22Rv1 (cell line): ENCODE results near the gene WRAP73.

Experiments used
- H3K27ac ChIP-seq: fragments of 450-650 bp; 2 replicates; pipeline ENCODE4 v1.5.1; 2017
- CTCF ChIP-seq: fragments of 450-650 bp; IDR thresholded peaks from 2 replicates; pipeline ENCODE4 v1.5.1; 2017; ENCODE audit warnings: mild to moderate bottlenecking
- ZFX ChIP-seq: fragments of 450-650 bp; IDR thresholded peaks from 2 replicates; pipeline ENCODE4 v1.6.1; 2017; ENCODE audit warnings: antibody characterized with exemption, borderline replicate concordance

The WRAP73 gene

GRCh38 chr1:3671371-3672180 lies 21.7 kb upstream of the WRAP73 start:
- TF ChIP-seq CTCF (no peak), ZFX (no peak)
- H3K27ac ChIP-seq, result no peak overlapping the region

GRCh38 chr1:3670823-3671265 lies 20.9 kb upstream of the WRAP73 start:
- H3K27ac ChIP-seq, result no peak overlapping the region
- TF ChIP-seq ZFX (no peak), CTCF (no peak)

GRCh38 chr1:3669971-3670431 lies 20.1 kb upstream of the WRAP73 start:
- no peak for TF ChIP-seq ZFX
- TF ChIP-seq CTCF, result no peak
- no peak overlapping the region for H3K27ac ChIP-seq

- no peak overlapping the region for H3K27ac ChIP-seq
- TF ChIP-seq ZFX, result no peak
- no peak for TF ChIP-seq CTCF
Measured at GRCh38 chr1:3669421-3669821, 19.5 kb upstream of the WRAP73 start.

GRCh38 chr1:3668585-3669300 lies 18.8 kb upstream of the WRAP73 start:
- no peak overlapping the region for H3K27ac ChIP-seq
- TF ChIP-seq CTCF, result no peak
- no peak for TF ChIP-seq ZFX

GRCh38 chr1:3668148-3668547 lies 18.2 kb upstream of the WRAP73 start:
- TF ChIP-seq CTCF (no peak), ZFX (no peak)
- no peak overlapping the region for H3K27ac ChIP-seq

- no peak for TF ChIP-seq CTCF
- TF ChIP-seq ZFX, result no peak
- H3K27ac ChIP-seq, result no peak overlapping the region
Measured at GRCh38 chr1:3664700-3665375, 14.9 kb upstream of the WRAP73 start.
